Type B pancreatic cell (in vitro differentiated cells): ENCODE measurements around the gene KIF26B. TPM values are rescaled to one million over a fixed set of nuclear protein-coding genes. Genes with fewer than 3 reads are reported as not detected.

Experiments used
- DNase-seq: peaks from one replicate; pipeline ENCODE4 v3.0.0; 2021; ENCODE audit warnings: mixed read lengths; ENCODE audit not compliant: unreplicated experiment; ENCODE audit errors: extremely low spot score
- H3K27ac Mint-ChIP-seq: 2 replicates; pipeline ENCODE4 v1.8.0; 2021; ENCODE audit warnings: mild to moderate bottlenecking, mixed read lengths
- H3K27me3 Mint-ChIP-seq: 2 replicates; pipeline ENCODE4 v1.8.0; 2021; ENCODE audit warnings: mixed read lengths
- H3K36me3 Mint-ChIP-seq: 2 replicates; pipeline ENCODE4 v1.8.0; 2021; ENCODE audit warnings: mixed read lengths
- H3K4me1 Mint-ChIP-seq: one replicate; pipeline ENCODE4 v1.8.0; 2021; ENCODE audit warnings: mixed read lengths; ENCODE audit not compliant: unreplicated experiment
- H3K4me3 Mint-ChIP-seq: 2 replicates; pipeline ENCODE4 v1.8.0; 2021; ENCODE audit warnings: mild to moderate bottlenecking, mixed read lengths
- H3K9me3 Mint-ChIP-seq: 2 replicates; pipeline ENCODE4 v1.8.0; 2021; ENCODE audit warnings: mixed read lengths
- CTCF ChIP-seq: fragments of 200-600 bp; sonication (generic); conservative IDR thresholded peaks from 2 replicates; pipeline ENCODE4 v1.5.0; 2021; ENCODE audit warnings: antibody characterized with exemption, mild to moderate bottlenecking
- total RNA-seq: library from RNA; stranded (reverse); gene quantifications from 2 replicates; pipeline ENCODE4 v1.2.1, GENCODE V29; 2021; ENCODE audit warnings: low replicate concordance

The KIF26B gene
- total RNA-seq, 1 donor from 2014 or later, result 22.1 TPM

- peaks cover 5% of the 10 kb centered on the region for H3K4me1 Mint-ChIP-seq
- H3K4me3 Mint-ChIP-seq, result no peak overlapping the region
- no peaks in the 10 kb centered on the region for H3K36me3 Mint-ChIP-seq
These were observed 304.8 kb downstream of the KIF26B start for GRCh38 chr1:245459621-245460020.

GRCh38 chr1:245461681-245462080, 306.9 kb downstream of the KIF26B start:
- no peaks in the 10 kb centered on the region for H3K36me3 Mint-ChIP-seq
- H3K4me3 Mint-ChIP-seq, result no peak overlapping the region
- no peak overlapping the region for H3K27ac Mint-ChIP-seq
- TF ChIP-seq CTCF, result no peak
- no peak for DNase-seq
- peaks cover 5% of the 10 kb centered on the region for H3K4me1 Mint-ChIP-seq
- H3K9me3 Mint-ChIP-seq, result no peaks in the 10 kb centered on the region
- H3K27me3 Mint-ChIP-seq, result peaks cover 7% of the 10 kb centered on the region

More at GRCh38 chr1:245459621-245460020, 304.8 kb downstream of the KIF26B start:
- no peak for DNase-seq
- Mint-ChIP-seq H3K27ac (no peak overlapping the region), H3K9me3 (no peaks in the 10 kb centered on the region), H3K27me3 (peaks cover 7% of the 10 kb centered on the region)
- no peak for TF ChIP-seq CTCF

GRCh38 chr1:245462161-245462560, 307.4 kb downstream of the KIF26B start:
- Mint-ChIP-seq H3K27me3 (peaks cover 7% of the 10 kb centered on the region), H3K9me3 (no peaks in the 10 kb centered on the region), H3K27ac (no peak overlapping the region), H3K4me3 (no peak overlapping the region), H3K36me3 (no peaks in the 10 kb centered on the region), H3K4me1 (peaks cover 5% of the 10 kb centered on the region)
- DNase-seq, result no peak
- no peak for TF ChIP-seq CTCF

- TF ChIP-seq CTCF, result no peak
- no peaks in the 10 kb centered on the region for H3K36me3 Mint-ChIP-seq
- H3K9me3 Mint-ChIP-seq, result no peaks in the 10 kb centered on the region
- H3K4me3 Mint-ChIP-seq, result no peak overlapping the region
- peaks cover 11% of the 10 kb centered on the region for H3K4me1 Mint-ChIP-seq
- no peak for DNase-seq
- H3K27me3 Mint-ChIP-seq, result peaks cover 7% of the 10 kb centered on the region
- H3K27ac Mint-ChIP-seq, result peak overlapping the region; percentile 52
These were observed 308.8 kb downstream of the KIF26B start for GRCh38 chr1:245463392-245464165.

- Mint-ChIP-seq H3K4me3 (no peak overlapping the region), H3K27ac (peak overlapping the region; percentile 52), H3K4me1 (peaks cover 8% of the 10 kb centered on the region), H3K27me3 (peaks cover 5% of the 10 kb centered on the region), H3K36me3 (no peaks in the 10 kb centered on the region), H3K9me3 (no peaks in the 10 kb centered on the region)
- no peak for DNase-seq
- TF ChIP-seq CTCF, result no peak
These were observed 309.5 kb downstream of the KIF26B start for GRCh38 chr1:245464290-245464689.
